ENCODE results near the gene ZNF888.
"Not testable (repeated sequence)": the region's sequence is repeated elsewhere in the genome, so short reads cannot be mapped to it uniquely, and the experiment has no call there.

ZNF888 gene

GRCh38 chr19:52898101-52898500, 25.1 kb downstream of the ZNF888 start:
- 0 out of 22 replicates have a peak, but pooled peaks cover 0 to 11% (median 0%) of the 10 kb centered on the region in 11 experiments for H3K9me3 ChIP-seq (replicated peaks in 1 of 11)
- peak overlapping the region; percentile 52 to 95 (median 63); a peak in 21 of 22 replicates for H3K4me2 ChIP-seq
- peaks cover 16 to 27% (median 21%) of the 10 kb centered on the region in 10 experiments; a peak in 19 of 20 replicates for H3K4me1 ChIP-seq
- H3K27ac ChIP-seq: peak overlapping the region in 9 of 11 experiments; percentile 15 to 97 (median 91); a peak in 14 of 22 replicates
- H4K20me1 ChIP-seq: peaks cover 0 to 21% (median 0%) of the 10 kb centered on the region in 11 experiments; a peak in 6 of 22 replicates
- H3K36me3 ChIP-seq: peaks cover 24 to 27% (median 25%) of the 10 kb centered on the region in 11 experiments
- no peak for TF ChIP-seq Cebpa-rat (IDR thresholded peaks at IDR 0.05)
- peak overlapping the region in 7 of 11 experiments; percentile 12 to 95 (median 91); a peak in 6 of 22 replicates for H3K9ac ChIP-seq
- H3K27me3 ChIP-seq: no peaks in the 10 kb centered on the region
- H3K4me3 ChIP-seq: peak overlapping the region in 8 of 10 experiments; percentile 72 to 87 (median 82); a peak in 12 of 20 replicates

- H3K4me2 ChIP-seq: peak within 1 kb of the TSS; percentile 87 to 99 (median 94)
- H3K4me3 ChIP-seq: peak within 1 kb of the TSS; percentile 72 to 87 (median 82)
- peak within 1 kb of the TSS; percentile 85 to 97 (median 91) for H3K27ac ChIP-seq
- H3K9me3 ChIP-seq (replicated peaks in 1 of 11): 0 out of 22 replicates have a peak, but pooled peaks cover 0 to 11% (median 0%) of the 10 kb centered on the region in 11 experiments
- H4K20me1 ChIP-seq: peaks cover 0 to 25% (median 0%) of the 10 kb centered on the region in 11 experiments; a peak in 8 of 22 replicates
- no peak for TF ChIP-seq Cebpa-rat (IDR thresholded peaks at IDR 0.05)
- peaks cover 16 to 27% (median 21%) of the 10 kb centered on the region in 10 experiments; a peak in 19 of 20 replicates for H3K4me1 ChIP-seq
- no peaks in the 10 kb centered on the region for H3K27me3 ChIP-seq
- H3K36me3 ChIP-seq: peaks cover 28 to 31% (median 29%) of the 10 kb centered on the region in 11 experiments
- H3K9ac ChIP-seq: peak within 1 kb of the TSS; percentile 88 to 95 (median 92)
Observed at GRCh38 chr19:52897138-52897935, 25.9 kb downstream of the ZNF888 start, which contains the start of gene ZNF320. TSS of gene ZNF320 (minus strand) at chr19:52897635. CDS start at chr19:52890255, 7,380 bp downstream.

- peak overlapping the region; percentile 88 to 95 (median 92) for H3K9ac ChIP-seq
- peaks cover 35 to 39% (median 37%) of the 10 kb centered on the region in 11 experiments for H3K36me3 ChIP-seq
- 0 out of 22 replicates have a peak, but pooled peaks cover 0 to 11% (median 0%) of the 10 kb centered on the region in 11 experiments for H3K9me3 ChIP-seq (replicated peaks in 1 of 11)
Observed at GRCh38 chr19:52896431-52897137, 26.6 kb downstream of the ZNF888 start.

GRCh38 chr19:52891336-52891735, 31.9 kb downstream of the ZNF888 start:
- Histone ChIP-seq H3K9ac (no peak overlapping the region), H3K36me3 (peaks cover 82 to 88% (median 84%) of the 10 kb centered on the region in 11 experiments), H3K27me3 (no peaks in the 10 kb centered on the region), H4K20me1 (peaks cover 0 to 33% (median 3%) of the 10 kb centered on the region in 11 experiments; a peak in 10 of 22 replicates), H3K9me3 (replicated peaks in 1 of 11) (peaks cover 4 to 25% (median 5%) of the 10 kb centered on the region in 11 experiments; a peak in 19 of 22 replicates), H3K27ac (no peak overlapping the region), H3K4me2 (no peak overlapping the region), H3K4me1 (peaks cover 5 to 13% (median 6%) of the 10 kb centered on the region in 10 experiments; a peak in 19 of 20 replicates), H3K4me3 (no peak overlapping the region)
- no peak for TF ChIP-seq Cebpa-rat (IDR thresholded peaks at IDR 0.05)

More at GRCh38 chr19:52896431-52897137, 26.6 kb downstream of the ZNF888 start:
- Histone ChIP-seq H3K4me2 (peak overlapping the region; percentile 87 to 99 (median 94)), H3K27ac (peak overlapping the region; percentile 85 to 97 (median 91)), H3K27me3 (no peaks in the 10 kb centered on the region), H3K4me1 (peaks cover 16 to 27% (median 21%) of the 10 kb centered on the region in 10 experiments; a peak in 19 of 20 replicates), H3K4me3 (peak overlapping the region; percentile 72 to 87 (median 82)), H4K20me1 (peaks cover 0 to 32% (median 3%) of the 10 kb centered on the region in 11 experiments; a peak in 9 of 22 replicates)
- no peak for TF ChIP-seq Cebpa-rat (IDR thresholded peaks at IDR 0.05)

GRCh38 chr19:52889931-52890330, 33.3 kb downstream of the ZNF888 start:
- H3K9ac ChIP-seq: no peak overlapping the region
- H3K4me1 ChIP-seq: no peaks in the 10 kb centered on the region
- peaks cover 88 to 95% (median 90%) of the 10 kb centered on the region in 11 experiments for H3K36me3 ChIP-seq
- H3K27ac ChIP-seq: no peak overlapping the region
- TF ChIP-seq Cebpa-rat (IDR thresholded peaks at IDR 0.05): no peak
- H3K4me2 ChIP-seq: no peak overlapping the region
- no peaks in the 10 kb centered on the region for H3K27me3 ChIP-seq
- H3K9me3 ChIP-seq (replicated peaks in 1 of 11): peaks cover 15 to 35% (median 18%) of the 10 kb centered on the region in 11 experiments
- H4K20me1 ChIP-seq: peaks cover 0 to 31% (median 0%) of the 10 kb centered on the region in 11 experiments; a peak in 10 of 22 replicates
- H3K4me3 ChIP-seq: no peak overlapping the region

- H3K9ac ChIP-seq: no peak overlapping the region
- H4K20me1 ChIP-seq: peaks cover 0 to 22% (median 0%) of the 10 kb centered on the region in 11 experiments; a peak in 9 of 22 replicates
- peaks cover 24 to 37% (median 27%) of the 10 kb centered on the region in 11 experiments for H3K9me3 ChIP-seq (replicated peaks in 1 of 11)
- H3K27ac ChIP-seq: no peak overlapping the region
- H3K4me2 ChIP-seq: no peak overlapping the region
- peaks cover 88 to 95% (median 91%) of the 10 kb centered on the region in 11 experiments for H3K36me3 ChIP-seq
- H3K4me1 ChIP-seq: no peaks in the 10 kb centered on the region
- no peak overlapping the region for H3K4me3 ChIP-seq
- TF ChIP-seq Cebpa-rat (IDR thresholded peaks at IDR 0.05): no peak
- H3K27me3 ChIP-seq: no peaks in the 10 kb centered on the region
Observed at GRCh38 chr19:52889076-52889475, 34.2 kb downstream of the ZNF888 start.

GRCh38 chr19:52880895-52881389, 42.3 kb downstream of the ZNF888 start:
- Histone ChIP-seq H3K27me3 (no peaks in the 10 kb centered on the region; a peak in 1 of 22 replicates), H3K4me1 (no peaks in the 10 kb centered on the region), H3K9me3 (replicated peaks in 1 of 11) (peaks cover 74 to 97% (median 85%) of the 10 kb centered on the region in 11 experiments), H3K9ac (no peak overlapping the region), H4K20me1 (no peaks in the 10 kb centered on the region), H3K4me3 (peak overlapping the region; percentile 11 to 44 (median 22); a peak in 9 of 20 replicates), H3K36me3 (peaks cover 81 to 96% (median 91%) of the 10 kb centered on the region in 11 experiments), H3K27ac (no peak overlapping the region), H3K4me2 (no peak overlapping the region)
- no peak for TF ChIP-seq Cebpa-rat (IDR thresholded peaks at IDR 0.05)

GRCh38 chr19:52872996-52873395, 50.2 kb downstream of the ZNF888 start:
- not testable (repeated sequence) for H3K27ac ChIP-seq, H3K27me3 ChIP-seq, H4K20me1 ChIP-seq, H3K4me2 ChIP-seq, H3K4me1 ChIP-seq, H3K4me3 ChIP-seq, H3K9ac ChIP-seq
- Histone ChIP-seq H3K9me3 (replicated peaks in 1 of 11) (peaks cover 0 to 24% (median 10%) of the 10 kb centered on the region in 11 experiments; a peak in 12 of 22 replicates), H3K36me3 (peaks cover 5 to 18% (median 12%) of the 10 kb centered on the region in 11 experiments; a peak in 21 of 22 replicates)

Data from BLaER1 treated with 17β-estradiol and CSF1 and Interleukin-3, amounts not matched to agents 10 nM and 100 nM (cell line).